ENCODE data around the gene CEP120. TPM values are rescaled to one million over a fixed set of nuclear protein-coding genes. Genes with fewer than 3 reads are reported as not detected.

CEP120 gene
- total RNA-seq, 1 donor from 2014 or later = 19.0 TPM

DNA sequence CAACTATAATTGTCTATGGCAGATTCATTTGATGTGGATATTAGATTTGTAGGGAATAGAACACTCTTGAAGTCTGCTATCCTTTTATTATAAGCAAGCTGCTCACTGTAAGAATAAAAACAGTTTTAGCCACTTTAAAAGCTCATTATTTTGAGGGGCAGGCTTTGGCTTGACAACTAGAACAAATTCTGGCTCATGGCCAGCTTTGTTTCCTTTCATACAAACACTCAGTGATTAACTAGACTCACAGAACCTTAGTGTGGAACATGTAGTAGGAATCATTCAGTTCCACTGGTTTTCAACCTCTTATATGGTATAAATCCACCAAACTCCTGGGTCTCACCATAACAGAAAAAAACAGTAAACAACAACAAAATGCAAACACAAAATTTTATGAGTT, 27.4 kb upstream of the CEP120 start:
- no peak overlapping the region for H3K27ac ChIP-seq (ENCODE audit: low read depth, low read length)
- H3K27me3 ChIP-seq (ENCODE audit: insufficient read depth, low read length) = peaks cover 4% of the 10 kb centered on the region
- no peaks in the 10 kb centered on the region for H3K9me3 Mint-ChIP-seq (ENCODE audit: unreplicated experiment)
- H3K4me3 ChIP-seq (ENCODE audit: insufficient read depth, low read depth, low read length) = no peak overlapping the region
- no peak overlapping the region for H3K9ac ChIP-seq (ENCODE audit: low read length)
- H3K27me3 Mint-ChIP-seq (ENCODE audit: low read depth, unreplicated experiment) = no peaks in the 10 kb centered on the region
- no peak overlapping the region for H3K4me2 ChIP-seq (ENCODE audit: low read length)
- H3K27ac Mint-ChIP-seq (ENCODE audit: unreplicated experiment) = no peak overlapping the region
- DNase-seq (ENCODE audit: low read depth) = no peak
- H3K36me3 Mint-ChIP-seq (ENCODE audit: low read depth, unreplicated experiment) = no peaks in the 10 kb centered on the region
- TF ChIP-seq, protein P1, sequence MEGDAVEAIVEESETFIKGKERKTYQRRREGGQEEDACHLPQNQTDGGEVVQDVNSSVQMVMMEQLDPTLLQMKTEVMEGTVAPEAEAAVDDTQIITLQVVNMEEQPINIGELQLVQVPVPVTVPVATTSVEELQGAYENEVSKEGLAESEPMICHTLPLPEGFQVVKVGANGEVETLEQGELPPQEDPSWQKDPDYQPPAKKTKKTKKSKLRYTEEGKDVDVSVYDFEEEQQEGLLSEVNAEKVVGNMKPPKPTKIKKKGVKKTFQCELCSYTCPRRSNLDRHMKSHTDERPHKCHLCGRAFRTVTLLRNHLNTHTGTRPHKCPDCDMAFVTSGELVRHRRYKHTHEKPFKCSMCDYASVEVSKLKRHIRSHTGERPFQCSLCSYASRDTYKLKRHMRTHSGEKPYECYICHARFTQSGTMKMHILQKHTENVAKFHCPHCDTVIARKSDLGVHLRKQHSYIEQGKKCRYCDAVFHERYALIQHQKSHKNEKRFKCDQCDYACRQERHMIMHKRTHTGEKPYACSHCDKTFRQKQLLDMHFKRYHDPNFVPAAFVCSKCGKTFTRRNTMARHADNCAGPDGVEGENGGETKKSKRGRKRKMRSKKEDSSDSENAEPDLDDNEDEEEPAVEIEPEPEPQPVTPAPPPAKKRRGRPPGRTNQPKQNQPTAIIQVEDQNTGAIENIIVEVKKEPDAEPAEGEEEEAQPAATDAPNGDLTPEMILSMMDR (IDR thresholded peaks at IDR 0.05; ENCODE audit: insufficient read depth, low read depth, low read length) = no peak
- TF ChIP-seq EZH2 (IDR thresholded peaks at IDR 0.05; ENCODE audit: insufficient read depth, low read length) = no peak
- H3K4me3 Mint-ChIP-seq (ENCODE audit: unreplicated experiment) = no peak overlapping the region
- no peak for FAIRE-seq
- no peaks in the 10 kb centered on the region for H3K79me2 ChIP-seq (ENCODE audit: insufficient read depth, low read length)
- peaks cover 6% of the 10 kb centered on the region for H3K4me1 Mint-ChIP-seq (ENCODE audit: low read depth, unreplicated experiment)
- H2AFZ ChIP-seq (ENCODE audit: low read depth, low read length) = no peak overlapping the region
- H3K9me3 ChIP-seq (ENCODE audit: insufficient read depth, low read depth, low read length) = no peaks in the 10 kb centered on the region
- H4K20me1 ChIP-seq (ENCODE audit: insufficient read depth, low read length) = no peaks in the 10 kb centered on the region
- H3K4me1 ChIP-seq (ENCODE audit: insufficient read depth, low read length) = no peaks in the 10 kb centered on the region
- H3K36me3 ChIP-seq (ENCODE audit: insufficient read depth, low read length) = no peaks in the 10 kb centered on the region

DNA sequence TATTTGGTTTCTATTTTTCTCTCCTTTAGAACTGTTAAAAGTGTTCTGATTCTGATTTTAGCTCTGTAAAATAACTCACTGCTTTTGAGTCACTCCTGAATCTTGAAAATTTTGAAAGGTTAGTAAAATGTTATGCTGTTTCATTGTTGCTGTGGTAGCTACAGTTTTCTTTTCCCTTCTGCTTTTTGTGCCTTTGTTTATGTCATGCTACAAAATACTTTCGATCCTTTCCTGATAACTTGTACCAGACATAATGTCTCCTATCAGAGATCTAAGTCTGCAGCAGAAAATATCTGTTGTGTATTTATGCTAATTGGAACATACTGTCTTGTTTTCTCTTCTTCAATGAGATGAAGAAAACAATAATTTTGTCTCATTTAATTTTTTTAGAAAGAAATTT, 26.9 kb upstream of the CEP120 start:
- no peak overlapping the region for H3K27ac Mint-ChIP-seq (ENCODE audit: unreplicated experiment)
- H3K36me3 ChIP-seq (ENCODE audit: insufficient read depth, low read length) = no peaks in the 10 kb centered on the region

DNA sequence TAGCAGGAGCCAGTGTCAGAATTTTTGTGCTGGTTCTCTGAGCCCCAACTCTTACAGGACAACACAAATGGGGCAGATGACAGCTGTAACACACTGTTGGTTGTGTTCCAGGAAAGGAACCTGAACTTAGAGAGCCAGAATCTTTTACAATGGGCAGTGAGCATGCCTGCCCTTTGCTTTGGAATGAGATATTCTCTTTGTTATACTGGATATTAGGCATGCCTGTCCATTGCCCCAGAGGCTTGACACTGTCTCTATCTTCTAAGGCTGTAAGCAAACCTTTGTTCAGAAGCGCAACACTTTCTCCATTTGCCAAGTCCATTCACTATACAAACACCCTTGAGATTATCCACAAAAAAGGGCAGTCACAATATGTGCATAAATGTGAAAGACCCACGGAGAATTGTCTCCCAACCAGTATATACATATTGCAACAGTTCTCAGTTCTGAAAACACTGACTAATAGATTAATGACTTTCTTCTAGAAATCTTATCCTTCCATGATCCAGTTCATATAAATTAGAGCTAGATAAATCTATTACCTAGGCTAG, 26.3 kb upstream of the CEP120 start:
- Histone ChIP-seq H3K9ac (ENCODE audit: low read length) (no peak overlapping the region), H3K27me3 (ENCODE audit: insufficient read depth, low read length) (peaks cover 4% of the 10 kb centered on the region), H3K4me1 (ENCODE audit: insufficient read depth, low read length) (no peaks in the 10 kb centered on the region), H3K4me2 (ENCODE audit: low read length) (no peak overlapping the region), H3K9me3 (ENCODE audit: insufficient read depth, low read depth, low read length) (no peaks in the 10 kb centered on the region), H3K27ac (ENCODE audit: low read depth, low read length) (no peak overlapping the region), H4K20me1 (ENCODE audit: insufficient read depth, low read length) (no peaks in the 10 kb centered on the region), H2AFZ (ENCODE audit: low read depth, low read length) (no peak overlapping the region), H3K36me3 (ENCODE audit: insufficient read depth, low read length) (no peaks in the 10 kb centered on the region), H3K79me2 (ENCODE audit: insufficient read depth, low read length) (no peaks in the 10 kb centered on the region), H3K4me3 (ENCODE audit: insufficient read depth, low read depth, low read length) (no peak overlapping the region)
- Mint-ChIP-seq H3K27me3 (ENCODE audit: low read depth, unreplicated experiment) (no peaks in the 10 kb centered on the region), H3K4me3 (ENCODE audit: unreplicated experiment) (no peak overlapping the region), H3K27ac (ENCODE audit: unreplicated experiment) (no peak overlapping the region), H3K9me3 (ENCODE audit: unreplicated experiment) (no peaks in the 10 kb centered on the region), H3K4me1 (ENCODE audit: low read depth, unreplicated experiment) (peaks cover 4% of the 10 kb centered on the region), H3K36me3 (ENCODE audit: low read depth, unreplicated experiment) (no peaks in the 10 kb centered on the region)
- TF ChIP-seq, protein P1 (IDR thresholded peaks at IDR 0.05; ENCODE audit: insufficient read depth, low read depth, low read length) = no peak
- TF ChIP-seq EZH2 (IDR thresholded peaks at IDR 0.05; ENCODE audit: insufficient read depth, low read length) = no peak
- FAIRE-seq (no peak), DNase-seq (ENCODE audit: low read depth) (no peak)

More for the DNA sequence above, 26.9 kb upstream of the CEP120 start:
- no peak overlapping the region for H3K4me3 ChIP-seq (ENCODE audit: insufficient read depth, low read depth, low read length)
- Mint-ChIP-seq H3K27me3 (ENCODE audit: low read depth, unreplicated experiment) (no peaks in the 10 kb centered on the region), H3K4me3 (ENCODE audit: unreplicated experiment) (no peak overlapping the region), H3K4me1 (ENCODE audit: low read depth, unreplicated experiment) (peaks cover 6% of the 10 kb centered on the region), H3K9me3 (ENCODE audit: unreplicated experiment) (no peaks in the 10 kb centered on the region), H3K36me3 (ENCODE audit: low read depth, unreplicated experiment) (no peaks in the 10 kb centered on the region)
- FAIRE-seq (no peak), DNase-seq (ENCODE audit: low read depth) (no peak)
- H2AFZ ChIP-seq (ENCODE audit: low read depth, low read length) = no peak overlapping the region
- H4K20me1 ChIP-seq (ENCODE audit: insufficient read depth, low read length) = no peaks in the 10 kb centered on the region
- TF ChIP-seq, protein P1 (IDR thresholded peaks at IDR 0.05; ENCODE audit: insufficient read depth, low read depth, low read length) = no peak
- TF ChIP-seq EZH2 (IDR thresholded peaks at IDR 0.05; ENCODE audit: insufficient read depth, low read length) = no peak
- H3K9ac ChIP-seq (ENCODE audit: low read length) = no peak overlapping the region
- H3K9me3 ChIP-seq (ENCODE audit: insufficient read depth, low read depth, low read length) = no peaks in the 10 kb centered on the region
- H3K79me2 ChIP-seq (ENCODE audit: insufficient read depth, low read length) = no peaks in the 10 kb centered on the region
- peaks cover 4% of the 10 kb centered on the region for H3K27me3 ChIP-seq (ENCODE audit: insufficient read depth, low read length)
- no peaks in the 10 kb centered on the region for H3K4me1 ChIP-seq (ENCODE audit: insufficient read depth, low read length)
- H3K4me2 ChIP-seq (ENCODE audit: low read length) = no peak overlapping the region
- H3K27ac ChIP-seq (ENCODE audit: low read depth, low read length) = no peak overlapping the region

Measured in astrocyte (in vitro differentiated cells and primary cell).